ENCODE data around the gene TMEM101.
"Not testable (repeated sequence)": the region's sequence is repeated elsewhere in the genome, so short reads cannot be mapped to it uniquely, and the experiment has no call there.

The TMEM101 gene

DNA sequence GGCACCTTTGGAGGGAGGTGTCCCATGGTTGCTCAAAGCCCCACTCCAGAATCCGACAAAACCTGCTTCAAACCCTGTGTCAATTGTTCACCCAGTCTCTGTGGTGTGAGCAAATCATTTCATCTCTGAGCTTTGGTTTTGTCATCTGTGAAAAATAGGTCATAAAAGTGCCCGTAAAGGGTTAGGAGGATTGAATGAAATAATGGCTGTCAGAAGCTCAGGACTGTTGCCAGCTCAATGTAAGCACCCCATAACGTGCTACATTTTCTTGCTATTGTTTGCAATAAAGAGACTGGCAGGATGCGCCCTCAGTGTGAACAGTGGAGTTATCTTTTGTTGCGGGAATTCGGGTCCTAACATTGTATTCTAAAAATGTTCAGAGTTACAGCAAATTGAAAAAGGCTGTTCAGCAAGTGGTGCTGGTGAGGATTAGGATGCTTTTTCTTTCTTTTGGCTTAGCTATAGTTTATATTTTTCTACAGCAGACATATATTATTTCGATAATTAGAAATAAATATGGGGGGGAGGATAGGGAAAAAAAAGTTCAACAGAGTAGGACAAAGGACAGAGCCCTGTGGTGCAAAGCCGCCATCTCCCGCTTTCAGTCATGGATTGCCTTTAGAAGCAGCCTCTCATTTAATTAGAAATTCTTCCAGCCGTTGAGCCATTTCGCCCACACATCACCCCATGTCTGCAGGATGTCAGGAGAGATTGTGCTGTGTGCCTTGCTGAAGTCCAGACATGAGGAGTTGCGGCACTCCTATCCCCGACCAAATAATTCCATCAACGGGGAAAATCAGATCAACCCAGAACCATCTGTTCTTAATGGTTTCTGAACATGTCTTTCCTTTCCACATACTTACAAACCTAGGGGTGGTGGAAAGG is 40.1 kb downstream of the TMEM101 start:
- DNase-seq: no peak

DNA sequence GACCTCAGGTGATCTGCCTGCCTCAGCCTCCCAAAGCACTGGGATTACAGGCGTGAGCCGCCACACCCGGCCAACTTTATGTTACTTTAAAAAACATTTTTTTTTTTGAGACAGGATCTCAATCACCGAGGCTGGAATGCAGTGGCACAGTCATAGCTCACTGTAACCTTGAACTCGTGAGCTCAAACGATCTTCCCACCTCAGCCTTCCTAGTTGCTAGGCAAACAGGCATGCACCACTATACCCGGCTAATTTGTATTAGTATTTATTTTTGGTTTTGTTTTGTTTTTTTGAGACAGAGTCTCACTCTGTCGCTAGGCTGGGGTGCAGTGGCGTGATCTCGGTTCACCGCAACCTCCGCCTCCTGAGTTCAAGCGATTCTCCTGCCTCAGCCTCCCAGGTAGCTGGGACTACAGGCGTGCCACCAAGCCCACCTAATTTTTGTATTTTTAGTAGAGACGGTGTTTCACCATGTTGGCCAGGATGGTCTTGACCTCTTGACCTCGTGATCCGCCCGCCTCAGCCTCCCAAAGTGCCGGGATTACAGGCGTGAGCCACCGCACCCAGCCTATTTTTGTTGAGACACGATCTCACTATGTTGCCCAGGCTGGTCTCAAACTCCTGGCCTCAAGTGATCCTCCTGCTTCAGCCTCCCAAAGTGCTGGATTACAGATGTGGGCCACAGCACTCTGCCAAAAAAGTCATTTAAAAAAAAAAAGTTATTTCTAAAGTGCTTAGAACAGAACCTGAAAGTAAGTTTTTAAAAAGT is 42.1 kb downstream of the TMEM101 start:
- DNase-seq: not testable (repeated sequence)

GRCh38 chr17:43971436-43971835 is 43.3 kb downstream of the TMEM101 start:
- DNase-seq: not testable (repeated sequence)

DNA sequence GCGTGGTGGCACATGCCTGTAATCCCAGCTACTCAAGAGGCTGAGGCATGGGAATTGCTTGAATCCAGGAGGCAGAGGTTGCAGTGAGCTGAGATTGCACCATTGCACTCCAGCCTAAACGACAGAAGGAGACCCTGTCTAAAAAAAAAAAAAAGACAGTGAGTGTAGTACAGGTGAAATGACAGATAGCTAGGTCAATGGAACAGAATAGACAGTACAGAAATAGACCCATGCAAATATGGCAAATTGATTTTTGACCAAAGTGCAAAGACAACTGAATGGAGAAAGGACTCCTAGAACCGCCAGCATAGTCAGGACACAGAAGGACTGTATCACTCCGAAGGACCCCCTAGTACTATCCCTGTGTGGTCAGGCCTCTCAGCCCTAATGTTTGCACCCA is 44.4 kb downstream of the TMEM101 start:
- DNase-seq: no peak

GRCh38 chr17:43967251-43967875 is 47.4 kb downstream of the TMEM101 start:
- no peak for DNase-seq

DNA sequence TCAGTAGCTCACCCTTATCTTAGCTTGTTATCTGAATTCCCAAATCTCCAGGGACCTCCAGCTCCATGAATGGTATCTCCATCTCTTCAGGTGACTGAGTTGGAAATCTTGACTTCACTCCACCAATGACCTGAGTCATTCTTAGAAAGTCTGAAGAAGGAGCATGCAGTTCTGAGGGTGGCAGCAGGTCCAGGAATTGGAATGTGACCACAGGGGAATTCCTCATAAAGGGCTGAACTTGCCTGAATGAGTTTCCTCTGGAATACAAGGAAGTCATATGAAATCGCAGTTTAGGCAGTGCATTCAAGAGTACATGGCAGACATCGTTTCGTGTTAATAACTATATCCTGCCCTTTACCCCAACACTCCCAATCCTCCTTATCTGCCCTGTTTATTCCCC is 48.5 kb downstream of the TMEM101 start:
- no peak for DNase-seq

- DNase-seq: no peak
These were observed 52.3 kb downstream of the TMEM101 start for GRCh38 chr17:43962479-43962878.

GRCh38 chr17:43961954-43962353 is 52.8 kb downstream of the TMEM101 start:
- no peak for DNase-seq

GRCh38 chr17:43961292-43961691 is 53.5 kb downstream of the TMEM101 start:
- DNase-seq: not testable (repeated sequence)

Measured in C1 segment of cervical spinal cord (tissue), 14 donors.